ENCODE data around the gene KIAA1549.

Gene KIAA1549

DNA sequence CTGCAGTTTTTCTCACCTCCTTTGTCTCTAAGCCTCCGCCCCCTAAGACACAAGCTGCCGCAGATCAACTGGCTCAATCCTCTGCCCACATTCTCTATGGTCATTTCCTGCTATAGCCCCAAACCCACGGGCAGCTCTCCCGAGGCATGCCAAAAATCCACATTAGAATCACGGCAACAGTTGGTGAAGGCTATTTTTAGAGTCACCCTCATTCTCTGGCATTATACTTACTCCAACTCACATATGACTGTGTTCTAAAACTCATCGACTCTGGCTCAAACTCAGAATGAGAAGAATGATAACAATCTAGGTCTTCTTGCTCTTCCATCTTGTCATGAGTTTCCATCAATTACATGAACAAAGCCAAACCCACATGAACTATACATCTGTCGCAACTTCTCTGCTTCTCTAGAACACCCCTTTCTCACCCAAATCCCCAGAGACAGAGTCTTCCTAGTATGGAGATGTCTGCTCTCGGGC lies 10.9 kb upstream of the KIAA1549 start:
- no peaks in the 10 kb centered on the region for H3K4me1 ChIP-seq (ENCODE audit: control insufficient read depth, insufficient read depth, low read length)
- ChIA-PET CTCF (interaction anchor here (0.5 kb wide), 1 partner anchor 129 kb away, joined by 5 read pairs; no protein-coding TSS in a partner anchor), POLR2A (no interaction called here)

DNA sequence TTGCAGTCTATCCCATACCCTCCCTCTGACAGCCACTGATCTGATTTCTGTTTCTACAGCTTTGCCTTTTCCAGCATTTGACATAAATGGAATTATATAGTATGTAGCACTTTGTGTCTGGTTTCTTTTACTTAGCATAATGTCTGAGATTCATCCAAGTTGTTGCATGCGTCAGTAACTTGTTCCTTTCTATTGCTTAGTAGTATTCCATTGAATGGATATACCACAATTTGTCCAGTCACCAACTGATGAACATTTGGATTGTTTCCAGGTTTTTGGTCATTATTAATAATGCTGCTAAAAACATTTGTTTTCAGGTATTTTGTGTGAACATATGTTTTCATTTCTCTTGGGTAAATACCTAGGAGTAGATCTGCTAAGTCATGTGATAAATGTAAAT lies 6.5 kb upstream of the KIAA1549 start:
- CTCF ChIA-PET, result no interaction called here
- no peak overlapping the region for H3K27ac ChIP-seq (ENCODE audit: extremely low read depth, low read depth, low read length)
- TF ChIP-seq HOXD13 (CRISPR knock-in tag; IDR thresholded peaks at IDR 0.05; ENCODE audit: borderline replicate concordance) (no peak), ZNF580 (tag by site-specific recombination; IDR thresholded peaks at IDR 0.05) (peak; percentile 20; the same call in 1 of the 2 replicates), ZNF324 (tag by site-specific recombination; IDR thresholded peaks at IDR 0.05) (no peak), TRIM28 (IDR thresholded peaks at IDR 0.05; ENCODE audit: borderline replicate concordance, low read length) (peak; percentile 80; the same call in 1 of the 2 replicates), ZNF146 (tag by site-specific recombination; IDR thresholded peaks at IDR 0.05) (peak; percentile 88)
- POLR2A ChIA-PET, result no interaction called here
- no peak overlapping the region for H3K4me3 ChIP-seq (ENCODE audit: low read depth, low read length)
- no peaks in the 10 kb centered on the region for H3K9me3 ChIP-seq (ENCODE audit: control insufficient read depth, insufficient read depth, low read depth, low read length)
- no peaks in the 10 kb centered on the region for H3K4me1 ChIP-seq (ENCODE audit: control insufficient read depth, insufficient read depth, low read length)
- no peaks in the 10 kb centered on the region for H3K36me3 ChIP-seq (ENCODE audit: control insufficient read depth in 2 of 2, insufficient read depth in 1 of 2, low read length in 2 of 2)

More for the DNA sequence above, 10.9 kb upstream of the KIAA1549 start:
- no peak overlapping the region for H3K4me3 ChIP-seq (ENCODE audit: low read depth, low read length)
- no peak overlapping the region for H3K27ac ChIP-seq (ENCODE audit: extremely low read depth, low read depth, low read length)
- TF ChIP-seq ZNF600 (tag by site-specific recombination; IDR thresholded peaks at IDR 0.05) (no peak), ZEB2 (tag by site-specific recombination; IDR thresholded peaks at IDR 0.05) (no peak), ZNF311 (tag by site-specific recombination; IDR thresholded peaks at IDR 0.05; ENCODE audit: borderline replicate concordance) (no peak), ZNF768 (tag by site-specific recombination; IDR thresholded peaks at IDR 0.05) (no peak), ZNF558 (tag by site-specific recombination; IDR thresholded peaks at IDR 0.05) (no peak), ZNF645 (tag by site-specific recombination; IDR thresholded peaks at IDR 0.05) (no peak), ZNF580 (tag by site-specific recombination; IDR thresholded peaks at IDR 0.05) (no peak)
- TF ChIP-seq, protein P1, sequence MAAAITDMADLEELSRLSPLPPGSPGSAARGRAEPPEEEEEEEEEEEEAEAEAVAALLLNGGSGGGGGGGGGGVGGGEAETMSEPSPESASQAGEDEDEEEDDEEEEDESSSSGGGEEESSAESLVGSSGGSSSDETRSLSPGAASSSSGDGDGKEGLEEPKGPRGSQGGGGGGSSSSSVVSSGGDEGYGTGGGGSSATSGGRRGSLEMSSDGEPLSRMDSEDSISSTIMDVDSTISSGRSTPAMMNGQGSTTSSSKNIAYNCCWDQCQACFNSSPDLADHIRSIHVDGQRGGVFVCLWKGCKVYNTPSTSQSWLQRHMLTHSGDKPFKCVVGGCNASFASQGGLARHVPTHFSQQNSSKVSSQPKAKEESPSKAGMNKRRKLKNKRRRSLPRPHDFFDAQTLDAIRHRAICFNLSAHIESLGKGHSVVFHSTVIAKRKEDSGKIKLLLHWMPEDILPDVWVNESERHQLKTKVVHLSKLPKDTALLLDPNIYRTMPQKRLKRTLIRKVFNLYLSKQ (tag by site-specific recombination; IDR thresholded peaks at IDR 0.05; ENCODE audit: borderline replicate concordance), result no peak
- H3K36me3 ChIP-seq (ENCODE audit: control insufficient read depth in 2 of 2, insufficient read depth in 1 of 2, low read length in 2 of 2), result no peaks in the 10 kb centered on the region
- H3K9me3 ChIP-seq (ENCODE audit: control insufficient read depth, insufficient read depth, low read depth, low read length), result no peaks in the 10 kb centered on the region

GRCh38 chr7:138982204-138982623 lies 1.0 kb upstream of the KIAA1549 start:
- no peaks in the 10 kb centered on the region for H3K4me1 ChIP-seq (ENCODE audit: control insufficient read depth, insufficient read depth, low read length)
- H3K4me3 ChIP-seq (ENCODE audit: low read depth, low read length), result peak overlapping the region; percentile 67
- H3K27ac ChIP-seq (ENCODE audit: extremely low read depth, low read depth, low read length), result peak overlapping the region; percentile 71; the same call in 1 of the 2 replicates
- no peaks in the 10 kb centered on the region for H3K9me3 ChIP-seq (ENCODE audit: control insufficient read depth, insufficient read depth, low read depth, low read length)
- ChIA-PET POLR2A (no interaction called here), CTCF (interaction anchor here (0.6 to 1.0 kb wide), 3 partner anchors 57 to 1166 kb away, joined by 3 read pairs; partner anchors contain the start of gene CREB3L2)
- H3K36me3 ChIP-seq (ENCODE audit: control insufficient read depth in 2 of 2, insufficient read depth in 1 of 2, low read length in 2 of 2), result no peaks in the 10 kb centered on the region
- TF ChIP-seq KLF7 (tag by site-specific recombination; IDR thresholded peaks at IDR 0.05; ENCODE audit: borderline replicate concordance), result 0 out of 2 replicates have a peak, but pooled peaks have one; percentile 3
- peak; percentile 70; the same call in 1 of the 2 replicates for TF ChIP-seq MZF1 (tag by site-specific recombination; IDR thresholded peaks at IDR 0.05; ENCODE audit: borderline replicate concordance)
- 0 out of 2 replicates have a peak, but pooled peaks have one; percentile 46 for TF ChIP-seq ZBTB20 (tag by site-specific recombination; IDR thresholded peaks at IDR 0.05)
- 0 out of 2 replicates have a peak, but pooled peaks have one; percentile 42 for TF ChIP-seq ZBTB17 (tag by site-specific recombination; IDR thresholded peaks at IDR 0.05)
- no peak for TF ChIP-seq ZNF121 (tag by site-specific recombination; IDR thresholded peaks at IDR 0.05)
- TF ChIP-seq TRIM28 (IDR thresholded peaks at IDR 0.05; ENCODE audit: borderline replicate concordance, low read length), result no peak
